Measurements from ENCODE around the gene NOL4L.
A peak's percentile ranks its signal among the peaks of the same experiment; 100 is the strongest.

NOL4L gene

DNA sequence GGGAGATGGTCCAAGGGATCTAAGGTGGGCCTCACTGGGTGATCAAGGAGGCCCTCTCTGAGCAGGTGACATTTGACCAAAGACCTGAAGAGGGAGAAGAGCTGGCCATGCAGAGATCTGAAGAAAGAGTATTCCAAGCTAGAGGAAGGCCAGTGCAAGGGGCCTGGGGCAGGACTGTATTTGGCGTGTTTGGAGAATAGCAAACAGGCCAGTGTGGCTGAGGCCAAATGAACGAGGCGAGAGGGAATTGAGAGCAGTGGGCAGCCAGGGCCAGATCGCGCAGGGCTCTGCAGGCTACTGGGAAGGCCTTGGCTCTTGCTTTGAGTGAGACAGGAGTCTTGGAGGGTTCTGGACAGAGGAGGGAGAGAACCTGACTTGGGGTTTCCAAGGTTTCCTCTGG, 9.3 kb downstream of the NOL4L start:
- no peak for DNase-seq (ENCODE audit: low spot score)
- Histone ChIP-seq H3K27ac (no peak overlapping the region), H3K4me3 (no peak overlapping the region)
- TF ChIP-seq, protein P1, sequence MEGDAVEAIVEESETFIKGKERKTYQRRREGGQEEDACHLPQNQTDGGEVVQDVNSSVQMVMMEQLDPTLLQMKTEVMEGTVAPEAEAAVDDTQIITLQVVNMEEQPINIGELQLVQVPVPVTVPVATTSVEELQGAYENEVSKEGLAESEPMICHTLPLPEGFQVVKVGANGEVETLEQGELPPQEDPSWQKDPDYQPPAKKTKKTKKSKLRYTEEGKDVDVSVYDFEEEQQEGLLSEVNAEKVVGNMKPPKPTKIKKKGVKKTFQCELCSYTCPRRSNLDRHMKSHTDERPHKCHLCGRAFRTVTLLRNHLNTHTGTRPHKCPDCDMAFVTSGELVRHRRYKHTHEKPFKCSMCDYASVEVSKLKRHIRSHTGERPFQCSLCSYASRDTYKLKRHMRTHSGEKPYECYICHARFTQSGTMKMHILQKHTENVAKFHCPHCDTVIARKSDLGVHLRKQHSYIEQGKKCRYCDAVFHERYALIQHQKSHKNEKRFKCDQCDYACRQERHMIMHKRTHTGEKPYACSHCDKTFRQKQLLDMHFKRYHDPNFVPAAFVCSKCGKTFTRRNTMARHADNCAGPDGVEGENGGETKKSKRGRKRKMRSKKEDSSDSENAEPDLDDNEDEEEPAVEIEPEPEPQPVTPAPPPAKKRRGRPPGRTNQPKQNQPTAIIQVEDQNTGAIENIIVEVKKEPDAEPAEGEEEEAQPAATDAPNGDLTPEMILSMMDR (IDR thresholded peaks at IDR 0.05), result no peak

DNA sequence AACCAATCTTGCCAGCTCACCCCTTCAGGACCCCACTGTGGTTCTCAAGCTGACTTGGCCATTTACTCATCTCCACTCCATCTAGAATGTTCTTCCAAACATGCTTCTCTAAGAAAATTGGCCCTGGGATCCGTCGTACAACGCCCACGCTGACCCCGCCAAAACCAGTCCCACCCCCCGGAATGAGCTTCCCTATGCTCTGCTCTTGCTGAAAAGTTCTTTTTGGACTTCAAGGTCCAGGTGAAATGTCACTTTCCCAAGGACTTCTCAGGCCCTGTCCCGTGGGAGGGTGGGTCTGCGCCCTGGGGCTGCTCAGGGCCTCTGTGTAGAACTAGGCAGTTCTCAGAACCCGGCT, 9.9 kb downstream of the NOL4L start:
- DNase-seq (ENCODE audit: low spot score), result no peak
- H3K4me3 ChIP-seq, result no peak overlapping the region
- TF ChIP-seq, protein P1 (IDR thresholded peaks at IDR 0.05), result no peak
- no peak overlapping the region for H3K27ac ChIP-seq

DNA sequence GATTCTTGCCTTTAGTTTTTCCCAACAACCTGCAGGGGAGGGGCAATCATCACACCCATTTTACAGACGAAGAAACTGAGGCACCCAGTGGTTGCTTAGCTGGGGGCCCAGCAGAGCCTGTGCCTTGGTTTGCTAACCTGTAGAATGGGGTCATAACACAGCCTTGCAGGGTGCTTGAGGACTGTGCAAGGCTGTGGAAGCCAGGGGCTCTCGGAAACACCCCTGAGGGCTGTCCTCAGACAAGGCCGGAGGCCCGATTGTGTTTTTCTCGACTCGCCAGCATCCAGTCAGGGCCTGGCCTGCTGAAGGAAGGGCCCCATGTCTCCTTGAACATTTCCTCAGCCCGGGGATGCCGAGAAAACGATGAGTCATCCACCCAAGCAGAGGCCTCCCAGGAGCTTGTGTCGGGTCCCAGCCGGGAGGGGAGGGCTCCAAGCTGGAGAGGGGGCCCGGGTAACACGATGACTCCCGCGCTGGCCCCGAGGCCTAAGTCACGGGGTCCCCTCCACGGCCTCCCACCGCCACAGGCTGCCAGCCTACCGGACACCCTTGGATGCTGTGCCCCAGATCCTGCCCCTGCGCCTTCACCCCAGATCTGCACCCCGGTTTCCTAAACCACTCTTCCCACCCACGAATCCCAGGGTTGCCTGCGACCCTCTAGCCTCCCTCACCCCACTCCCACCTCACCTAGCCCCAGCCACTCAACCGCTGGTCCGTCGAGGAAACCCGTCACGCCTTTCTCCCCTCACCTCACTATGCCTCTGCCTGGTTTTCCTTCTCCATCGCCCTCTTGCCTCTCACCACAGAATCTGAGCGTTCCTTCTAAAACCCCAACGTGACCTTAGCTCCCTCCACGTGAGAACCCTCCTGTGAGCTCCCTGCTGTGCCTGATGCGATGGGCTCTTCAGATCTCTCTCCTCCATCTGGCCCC, 10.6 kb downstream of the NOL4L start:
- DNase-seq (ENCODE audit: low spot score), result no peak
- TF ChIP-seq, protein P1 (IDR thresholded peaks at IDR 0.05), result no peak
- peak overlapping the region in 1 of 2 donors; percentile 7 for H3K27ac ChIP-seq
- H3K4me3 ChIP-seq, result no peak overlapping the region

DNA sequence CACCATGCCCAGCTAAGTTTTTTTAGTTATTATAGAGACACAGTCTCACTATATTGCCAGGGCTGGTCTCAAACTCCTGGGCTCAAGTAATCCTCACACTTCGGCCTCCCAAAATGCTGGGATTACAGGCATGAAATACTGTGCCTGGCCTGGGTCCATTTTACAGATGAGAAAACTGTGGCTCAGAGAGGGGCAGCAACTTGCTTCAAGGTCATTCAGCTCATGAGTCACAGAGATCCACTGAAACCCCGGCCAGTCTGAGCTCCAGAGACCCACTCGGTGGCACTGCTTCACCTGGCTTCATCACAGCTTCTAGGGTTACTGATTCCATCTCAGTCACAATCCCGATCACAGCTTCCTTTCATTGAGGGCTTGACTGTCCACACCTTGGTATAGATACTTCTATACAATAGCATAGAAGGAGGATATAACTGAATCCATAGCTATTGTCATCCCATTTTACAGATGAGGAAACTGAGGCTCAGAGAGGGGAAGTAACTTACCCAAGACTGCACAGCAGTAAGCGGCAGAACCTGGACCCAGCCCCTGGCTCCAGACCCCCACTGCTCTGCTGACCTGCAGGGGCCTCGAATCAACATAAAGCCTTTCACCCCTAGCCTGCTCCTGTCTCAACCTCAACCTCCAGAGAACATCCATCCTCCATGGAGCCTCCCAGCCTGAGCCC, 11.8 kb downstream of the NOL4L start:
- TF ChIP-seq, protein P1 (IDR thresholded peaks at IDR 0.05), result no peak
- DNase-seq (ENCODE audit: low spot score), result no peak
- Histone ChIP-seq H3K4me3 (no peak overlapping the region), H3K27ac (no peak overlapping the region)

DNA sequence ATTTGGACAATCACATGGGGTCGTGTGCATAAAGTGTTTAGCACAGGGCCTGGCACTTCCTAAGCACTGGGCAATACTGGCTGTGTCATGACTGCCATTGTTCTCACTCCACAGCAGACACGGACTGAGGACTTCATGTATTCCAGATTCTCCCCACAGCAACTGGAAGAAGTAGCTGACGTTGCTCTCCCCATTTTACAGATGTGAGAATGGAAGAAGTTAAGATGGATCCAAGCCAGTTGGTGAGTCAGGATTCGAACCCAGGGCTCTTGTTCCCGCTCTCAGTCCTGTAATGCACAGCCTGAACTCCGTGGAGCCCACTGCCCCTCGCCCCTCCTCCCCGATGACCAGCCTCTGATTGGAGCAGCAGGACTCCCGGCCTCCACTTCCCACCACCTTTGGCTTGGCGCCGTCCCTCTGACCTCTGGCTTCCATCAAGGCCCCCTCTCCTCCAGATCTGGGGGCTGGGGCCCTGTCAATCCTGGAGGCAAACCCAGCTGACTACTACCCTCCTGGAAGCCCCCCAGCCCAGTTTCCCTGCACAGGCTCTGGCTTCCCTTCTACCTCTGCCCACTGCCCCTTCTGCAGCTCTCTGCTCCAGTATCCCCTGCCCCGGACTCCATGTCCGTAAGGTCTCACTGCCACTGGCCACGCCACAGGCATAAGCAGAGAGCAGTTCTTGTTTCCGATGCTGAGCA, 12.7 kb downstream of the NOL4L start:
- DNase-seq (ENCODE audit: low spot score), result no peak
- TF ChIP-seq, protein P1 (IDR thresholded peaks at IDR 0.05), result no peak
- Histone ChIP-seq H3K27ac (no peak overlapping the region), H3K4me3 (no peak overlapping the region)

DNA sequence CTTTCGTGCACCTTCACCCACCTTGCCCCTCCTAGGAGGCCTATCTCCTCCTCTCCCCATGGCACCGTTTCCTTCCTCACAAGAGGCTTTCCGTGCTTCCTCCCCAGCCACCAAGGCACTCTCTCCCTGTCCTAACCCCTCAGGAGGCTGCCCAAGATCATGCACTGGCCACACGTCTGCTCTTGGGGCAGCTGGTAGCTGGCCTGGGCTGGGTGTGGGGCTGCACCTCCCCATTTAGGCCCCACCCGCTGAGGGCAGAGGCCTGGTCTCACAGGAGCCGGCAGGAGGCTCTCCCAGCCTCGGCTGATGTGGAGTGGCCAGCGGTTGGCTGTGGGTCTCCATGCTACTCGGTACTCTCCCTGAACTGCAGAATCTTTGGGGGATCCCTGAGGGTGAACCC, 13.6 kb downstream of the NOL4L start:
- TF ChIP-seq, protein P1 (IDR thresholded peaks at IDR 0.05), result no peak
- H3K4me3 ChIP-seq, result no peak overlapping the region
- no peak for DNase-seq (ENCODE audit: low spot score)
- H3K27ac ChIP-seq, result no peak overlapping the region

Data from coronary artery (tissue), 2 donors.